ENCODE data around the gene CHST13.

CHST13 gene

GRCh38 chr3:126495786-126496185 lies 28.2 kb upstream of the CHST13 start:
- Histone ChIP-seq H3K9me3 (ENCODE audit: insufficient read depth, low read length) (no peaks in the 10 kb centered on the region), H3K9ac (ENCODE audit: insufficient read length, low read depth) (no peak overlapping the region), H3K27me3 (ENCODE audit: insufficient read depth, insufficient read length) (no peaks in the 10 kb centered on the region), H3K4me1 (ENCODE audit: insufficient read depth, insufficient read length) (peaks cover 16% of the 10 kb centered on the region), H3K4me3 (ENCODE audit: insufficient read length, low read depth) (no peak overlapping the region), H3K36me3 (ENCODE audit: insufficient read depth, insufficient read length, low read length) (no peaks in the 10 kb centered on the region)
- DNase-seq (ENCODE audit: low read depth, low spot score): no peak
- no peak for TF ChIP-seq ZNF274 (IDR thresholded peaks at IDR 0.05; ENCODE audit: low read depth, low read length)
- no peak for TF ChIP-seq YY1 (IDR thresholded peaks at IDR 0.05; ENCODE audit: insufficient read depth, insufficient read length)
- TF ChIP-seq SUZ12 (IDR thresholded peaks at IDR 0.05; ENCODE audit: extremely low read depth, insufficient read depth, insufficient read length): no peak

GRCh38 chr3:126496894-126497850 lies 26.8 kb upstream of the CHST13 start:
- H3K9ac ChIP-seq (ENCODE audit: insufficient read length, low read depth): no peak overlapping the region
- peaks cover 11% of the 10 kb centered on the region for H3K4me1 ChIP-seq (ENCODE audit: insufficient read depth, insufficient read length)

GRCh38 chr3:126497956-126498355 lies 26.0 kb upstream of the CHST13 start:
- no peaks in the 10 kb centered on the region for H3K36me3 ChIP-seq (ENCODE audit: insufficient read depth, insufficient read length, low read length)
- H3K4me3 ChIP-seq (ENCODE audit: insufficient read length, low read depth): no peak overlapping the region
- no peak overlapping the region for H3K9ac ChIP-seq (ENCODE audit: insufficient read length, low read depth)
- peaks cover 11% of the 10 kb centered on the region for H3K4me1 ChIP-seq (ENCODE audit: insufficient read depth, insufficient read length)
- DNase-seq (ENCODE audit: low read depth, low spot score): no peak
- no peaks in the 10 kb centered on the region for H3K27me3 ChIP-seq (ENCODE audit: insufficient read depth, insufficient read length)
- no peaks in the 10 kb centered on the region for H3K9me3 ChIP-seq (ENCODE audit: insufficient read depth, low read length)
- TF ChIP-seq SUZ12 (IDR thresholded peaks at IDR 0.05; ENCODE audit: extremely low read depth, insufficient read depth, insufficient read length) (no peak), ZNF274 (IDR thresholded peaks at IDR 0.05; ENCODE audit: low read depth, low read length) (no peak), YY1 (IDR thresholded peaks at IDR 0.05; ENCODE audit: insufficient read depth, insufficient read length) (no peak)

More at GRCh38 chr3:126496894-126497850, 26.8 kb upstream of the CHST13 start:
- H3K27me3 ChIP-seq (ENCODE audit: insufficient read depth, insufficient read length): no peaks in the 10 kb centered on the region
- no peak for DNase-seq (ENCODE audit: low read depth, low spot score)
- no peak overlapping the region for H3K4me3 ChIP-seq (ENCODE audit: insufficient read length, low read depth)
- TF ChIP-seq YY1 (IDR thresholded peaks at IDR 0.05; ENCODE audit: insufficient read depth, insufficient read length) (no peak), ZNF274 (IDR thresholded peaks at IDR 0.05; ENCODE audit: low read depth, low read length) (no peak), SUZ12 (IDR thresholded peaks at IDR 0.05; ENCODE audit: extremely low read depth, insufficient read depth, insufficient read length) (no peak)
- no peaks in the 10 kb centered on the region for H3K9me3 ChIP-seq (ENCODE audit: insufficient read depth, low read length)
- no peaks in the 10 kb centered on the region for H3K36me3 ChIP-seq (ENCODE audit: insufficient read depth, insufficient read length, low read length)

- no peaks in the 10 kb centered on the region for H3K9me3 ChIP-seq (ENCODE audit: insufficient read depth, low read length)
- TF ChIP-seq ZNF274 (IDR thresholded peaks at IDR 0.05; ENCODE audit: low read depth, low read length) (no peak), YY1 (IDR thresholded peaks at IDR 0.05; ENCODE audit: insufficient read depth, insufficient read length) (no peak), SUZ12 (IDR thresholded peaks at IDR 0.05; ENCODE audit: extremely low read depth, insufficient read depth, insufficient read length) (no peak)
- DNase-seq (ENCODE audit: low read depth, low spot score): no peak
- H3K4me3 ChIP-seq (ENCODE audit: insufficient read length, low read depth): no peak overlapping the region
- H3K36me3 ChIP-seq (ENCODE audit: insufficient read depth, insufficient read length, low read length): no peaks in the 10 kb centered on the region
- no peak overlapping the region for H3K9ac ChIP-seq (ENCODE audit: insufficient read length, low read depth)
- H3K4me1 ChIP-seq (ENCODE audit: insufficient read depth, insufficient read length): peaks cover 11% of the 10 kb centered on the region
- H3K27me3 ChIP-seq (ENCODE audit: insufficient read depth, insufficient read length): no peaks in the 10 kb centered on the region
Observed at GRCh38 chr3:126498461-126498860, 25.5 kb upstream of the CHST13 start.

GRCh38 chr3:126498929-126499328 lies 25.0 kb upstream of the CHST13 start:
- H3K4me1 ChIP-seq (ENCODE audit: insufficient read depth, insufficient read length): peaks cover 11% of the 10 kb centered on the region
- H3K9ac ChIP-seq (ENCODE audit: insufficient read length, low read depth): no peak overlapping the region
- no peaks in the 10 kb centered on the region for H3K36me3 ChIP-seq (ENCODE audit: insufficient read depth, insufficient read length, low read length)
- no peaks in the 10 kb centered on the region for H3K9me3 ChIP-seq (ENCODE audit: insufficient read depth, low read length)
- no peak for DNase-seq (ENCODE audit: low read depth, low spot score)
- no peaks in the 10 kb centered on the region for H3K27me3 ChIP-seq (ENCODE audit: insufficient read depth, insufficient read length)
- no peak overlapping the region for H3K4me3 ChIP-seq (ENCODE audit: insufficient read length, low read depth)
- TF ChIP-seq SUZ12 (IDR thresholded peaks at IDR 0.05; ENCODE audit: extremely low read depth, insufficient read depth, insufficient read length): no peak
- TF ChIP-seq ZNF274 (IDR thresholded peaks at IDR 0.05; ENCODE audit: low read depth, low read length): no peak
- no peak for TF ChIP-seq YY1 (IDR thresholded peaks at IDR 0.05; ENCODE audit: insufficient read depth, insufficient read length)

GRCh38 chr3:126499401-126499800 lies 24.6 kb upstream of the CHST13 start:
- DNase-seq (ENCODE audit: low read depth, low spot score): no peak
- no peak overlapping the region for H3K9ac ChIP-seq (ENCODE audit: insufficient read length, low read depth)
- no peak overlapping the region for H3K4me3 ChIP-seq (ENCODE audit: insufficient read length, low read depth)
- H3K4me1 ChIP-seq (ENCODE audit: insufficient read depth, insufficient read length): peaks cover 11% of the 10 kb centered on the region
- H3K27me3 ChIP-seq (ENCODE audit: insufficient read depth, insufficient read length): no peaks in the 10 kb centered on the region
- H3K36me3 ChIP-seq (ENCODE audit: insufficient read depth, insufficient read length, low read length): no peaks in the 10 kb centered on the region
- H3K9me3 ChIP-seq (ENCODE audit: insufficient read depth, low read length): no peaks in the 10 kb centered on the region
- no peak for TF ChIP-seq YY1 (IDR thresholded peaks at IDR 0.05; ENCODE audit: insufficient read depth, insufficient read length)
- no peak for TF ChIP-seq ZNF274 (IDR thresholded peaks at IDR 0.05; ENCODE audit: low read depth, low read length)
- no peak for TF ChIP-seq SUZ12 (IDR thresholded peaks at IDR 0.05; ENCODE audit: extremely low read depth, insufficient read depth, insufficient read length)

- no peak for TF ChIP-seq SUZ12 (IDR thresholded peaks at IDR 0.05; ENCODE audit: extremely low read depth, insufficient read depth, insufficient read length)
- TF ChIP-seq YY1 (IDR thresholded peaks at IDR 0.05; ENCODE audit: insufficient read depth, insufficient read length): no peak
- no peak for TF ChIP-seq ZNF274 (IDR thresholded peaks at IDR 0.05; ENCODE audit: low read depth, low read length)
- Histone ChIP-seq H3K4me1 (ENCODE audit: insufficient read depth, insufficient read length) (peaks cover 11% of the 10 kb centered on the region), H3K4me3 (ENCODE audit: insufficient read length, low read depth) (no peak overlapping the region), H3K36me3 (ENCODE audit: insufficient read depth, insufficient read length, low read length) (no peaks in the 10 kb centered on the region), H3K9ac (ENCODE audit: insufficient read length, low read depth) (no peak overlapping the region), H3K9me3 (ENCODE audit: insufficient read depth, low read length) (no peaks in the 10 kb centered on the region), H3K27me3 (ENCODE audit: insufficient read depth, insufficient read length) (no peaks in the 10 kb centered on the region)
- no peak for DNase-seq (ENCODE audit: low read depth, low spot score)
Observed at GRCh38 chr3:126500016-126500415, 23.9 kb upstream of the CHST13 start.
